Activated T-helper 1 cell treated with anti-CD3 and anti-CD28 coated beads, Interleukin-12 subunit alpha, Interleukin-12 subunit beta, Interleukin-2, Interleukin-4 antibody, amounts not matched to agents 30 ng/mL and 10 ng/mL and 1 ng/mL, durations not matched to agents 14 hours and 24 hours and 36 hours (primary cell): ENCODE measurements around the gene CCNI. TPM values are rescaled to one million over a fixed set of nuclear protein-coding genes. Genes with fewer than 3 reads are reported as not detected.
"Not testable (repeated sequence)": the region's sequence is repeated elsewhere in the genome, so short reads cannot be mapped to it uniquely, and the experiment has no call there.

Experiments used
- DNase-seq: peaks from one replicate; pipeline ENCODE4 v3.0.0; 2021; ENCODE audit warnings: low spot score
- H3K27ac Mint-ChIP-seq: one replicate; pipeline ENCODE4 v1.8.0; 2021; ENCODE audit warnings: mild to moderate bottlenecking, mixed read lengths
- H3K27me3 Mint-ChIP-seq: one replicate; pipeline ENCODE4 v1.8.0; 2022; ENCODE audit warnings: mild to moderate bottlenecking, moderate library complexity, mixed read lengths; ENCODE audit not compliant: insufficient read depth
- H3K36me3 Mint-ChIP-seq: one replicate; pipeline ENCODE4 v1.8.0; 2021; ENCODE audit warnings: low read depth, mixed read lengths
- H3K4me1 Mint-ChIP-seq: one replicate; pipeline ENCODE4 v1.8.0; 2021; ENCODE audit warnings: low read depth, mixed read lengths
- H3K4me3 Mint-ChIP-seq: one replicate; pipeline ENCODE4 v1.8.0; 2021; ENCODE audit warnings: mild to moderate bottlenecking, moderate library complexity, mixed read lengths
- H3K9me3 Mint-ChIP-seq: one replicate; pipeline ENCODE4 v1.8.0; 2021; ENCODE audit warnings: mixed read lengths
- intact Hi-C: fragments of 100-400 bp; cut with micrococcal nuclease; formaldehyde crosslinking; loops from one replicate; pipeline ENCODE4 v1.15.1; 2024
- total RNA-seq: library from RNA; stranded (reverse); gene quantifications from 2 replicates; pipeline ENCODE4 v1.2.3, GENCODE V29; 2022

Gene CCNI
- total RNA-seq, 1 donor from 2014 or later = 236 TPM

- Mint-ChIP-seq H3K27ac (peak overlapping the region; percentile 100), H3K9me3 (no peaks in the 10 kb centered on the region), H3K4me3 (peak overlapping the region; percentile 96), H3K36me3 (peaks cover 2% of the 10 kb centered on the region), H3K27me3 (peaks cover 4% of the 10 kb centered on the region), H3K4me1 (peaks cover 36% of the 10 kb centered on the region)
- no peak for DNase-seq
- intact Hi-C loops = loop anchor here (1.0 to 10.0 kb wide), 12 partner anchors 18 to 1698 kb away; partner anchors contain the start of genes NUP54 and SEPTIN11
These were observed 1.3 kb upstream of the CCNI start for GRCh38 chr4:77076889-77077635.

- Mint-ChIP-seq H3K4me1 (peaks cover 38% of the 10 kb centered on the region), H3K36me3 (peaks cover 8% of the 10 kb centered on the region), H3K27me3 (peaks cover 4% of the 10 kb centered on the region), H3K4me3 (peak overlapping the region; percentile 96), H3K27ac (peak overlapping the region; percentile 100), H3K9me3 (no peaks in the 10 kb centered on the region)
- peak; percentile 74 for DNase-seq
- intact Hi-C loops = loop anchor here (2.0 to 10.0 kb wide), 4 partner anchors 22 to 1352 kb away; no protein-coding TSS in a partner anchor
These were observed 571 bp downstream of the CCNI start for GRCh38 chr4:77074981-77075855.

- no peak overlapping the region for H3K27ac Mint-ChIP-seq
- peaks cover 45% of the 10 kb centered on the region for H3K4me1 Mint-ChIP-seq
- no peaks in the 10 kb centered on the region for H3K9me3 Mint-ChIP-seq
- peaks cover 4% of the 10 kb centered on the region for H3K27me3 Mint-ChIP-seq
- no peak overlapping the region for H3K4me3 Mint-ChIP-seq
- intact Hi-C loops = loop anchor here (2.0 to 10.0 kb wide), 4 partner anchors 22 to 1352 kb away; no protein-coding TSS in a partner anchor
- H3K36me3 Mint-ChIP-seq = peaks cover 12% of the 10 kb centered on the region
- no peak for DNase-seq
These were observed 1.4 kb downstream of the CCNI start for GRCh38 chr4:77074381-77074831.

GRCh38 chr4:77073981-77074380 is 1.8 kb downstream of the CCNI start:
- peaks cover 12% of the 10 kb centered on the region for H3K36me3 Mint-ChIP-seq
- peaks cover 4% of the 10 kb centered on the region for H3K27me3 Mint-ChIP-seq
- H3K9me3 Mint-ChIP-seq = no peaks in the 10 kb centered on the region
- H3K4me3 Mint-ChIP-seq = no peak overlapping the region
- no peak for DNase-seq
- intact Hi-C loops = loop anchor here (2.0 to 10.0 kb wide), 4 partner anchors 21 to 1351 kb away; no protein-coding TSS in a partner anchor
- no peak overlapping the region for H3K27ac Mint-ChIP-seq
- H3K4me1 Mint-ChIP-seq = peaks cover 47% of the 10 kb centered on the region

- Mint-ChIP-seq H3K4me3 (no peak overlapping the region), H3K27me3 (peaks cover 4% of the 10 kb centered on the region), H3K36me3 (peaks cover 12% of the 10 kb centered on the region), H3K4me1 (peaks cover 54% of the 10 kb centered on the region), H3K9me3 (no peaks in the 10 kb centered on the region), H3K27ac (no peak overlapping the region)
- intact Hi-C loops = loop anchor here (10.0 kb wide), 2 partner anchors 662 to 782 kb away; no protein-coding TSS in a partner anchor
- no peak for DNase-seq
These were observed 2.5 kb downstream of the CCNI start for GRCh38 chr4:77073106-77073809.

GRCh38 chr4:77072195-77072753 is 3.5 kb downstream of the CCNI start:
- Mint-ChIP-seq H3K36me3 (peaks cover 12% of the 10 kb centered on the region), H3K4me3 (no peak overlapping the region), H3K4me1 (peaks cover 48% of the 10 kb centered on the region), H3K27ac (no peak overlapping the region), H3K9me3 (no peaks in the 10 kb centered on the region), H3K27me3 (peaks cover 4% of the 10 kb centered on the region)
- intact Hi-C loops = loop anchor here (10.0 kb wide), 2 partner anchors 663 to 783 kb away; no protein-coding TSS in a partner anchor
- no peak for DNase-seq

- not testable (repeated sequence) for H3K9me3 Mint-ChIP-seq
These were observed 6.3 kb downstream of the CCNI start for GRCh38 chr4:77069514-77069913.

GRCh38 chr4:77065382-77065781 is 10.4 kb downstream of the CCNI start:
- no peak for DNase-seq
- no peak overlapping the region for H3K4me3 Mint-ChIP-seq
- H3K27ac Mint-ChIP-seq = no peak overlapping the region
- H3K36me3 Mint-ChIP-seq = peaks cover 38% of the 10 kb centered on the region
- no peaks in the 10 kb centered on the region for H3K27me3 Mint-ChIP-seq
- no peaks in the 10 kb centered on the region for H3K9me3 Mint-ChIP-seq
- intact Hi-C loops = no loop called here
- H3K4me1 Mint-ChIP-seq = peaks cover 31% of the 10 kb centered on the region

More at GRCh38 chr4:77069514-77069913, 6.3 kb downstream of the CCNI start:
- H3K4me3 Mint-ChIP-seq, DNase-seq, H3K27me3 Mint-ChIP-seq, intact Hi-C loops: not testable (repeated sequence)
- Mint-ChIP-seq H3K36me3 (peaks cover 18% of the 10 kb centered on the region), H3K4me1 (peaks cover 33% of the 10 kb centered on the region), H3K27ac (peak overlapping the region; percentile 1)

GRCh38 chr4:77062856-77063255 is 12.9 kb downstream of the CCNI start:
- peaks cover 10% of the 10 kb centered on the region for H3K4me1 Mint-ChIP-seq
- peaks cover 42% of the 10 kb centered on the region for H3K36me3 Mint-ChIP-seq
- no peak overlapping the region for H3K27ac Mint-ChIP-seq
- intact Hi-C loops = no loop called here
- no peaks in the 10 kb centered on the region for H3K27me3 Mint-ChIP-seq
- H3K9me3 Mint-ChIP-seq = no peaks in the 10 kb centered on the region
- H3K4me3 Mint-ChIP-seq = no peak overlapping the region
- no peak for DNase-seq

GRCh38 chr4:77052352-77052751 is 23.4 kb downstream of the CCNI start:
- intact Hi-C loops = loop anchor here (1.0 to 2.0 kb wide), 3 partner anchors 22 to 151 kb away; partner anchors contain the start of gene CCNI
- H3K4me3 Mint-ChIP-seq = no peak overlapping the region
- H3K9me3 Mint-ChIP-seq = no peaks in the 10 kb centered on the region
- peaks cover 6% of the 10 kb centered on the region for H3K4me1 Mint-ChIP-seq
- no peak overlapping the region for H3K27ac Mint-ChIP-seq
- no peaks in the 10 kb centered on the region for H3K27me3 Mint-ChIP-seq
- H3K36me3 Mint-ChIP-seq = peaks cover 52% of the 10 kb centered on the region
- peak; percentile 29 for DNase-seq

GRCh38 chr4:77050962-77051361 is 24.8 kb downstream of the CCNI start:
- H3K4me1 Mint-ChIP-seq = peaks cover 6% of the 10 kb centered on the region
- H3K27me3 Mint-ChIP-seq = no peaks in the 10 kb centered on the region
- intact Hi-C loops = no loop called here
- DNase-seq = no peak
- no peaks in the 10 kb centered on the region for H3K9me3 Mint-ChIP-seq
- H3K4me3 Mint-ChIP-seq = no peak overlapping the region
- no peak overlapping the region for H3K27ac Mint-ChIP-seq
- peaks cover 56% of the 10 kb centered on the region for H3K36me3 Mint-ChIP-seq

GRCh38 chr4:77047037-77047436 is 28.8 kb downstream of the CCNI start:
- DNase-seq = no peak
- Mint-ChIP-seq H3K27me3 (no peaks in the 10 kb centered on the region), H3K4me1 (peaks cover under 1% of the 10 kb centered on the region), H3K27ac (no peak overlapping the region), H3K9me3 (no peaks in the 10 kb centered on the region), H3K4me3 (no peak overlapping the region), H3K36me3 (peaks cover 40% of the 10 kb centered on the region)
- intact Hi-C loops = loop anchor here (1.0 to 10.0 kb wide), 2 partner anchors 156 to 292 kb away; no protein-coding TSS in a partner anchor
